ENCODE measurements around the gene CEP112. TPM values are rescaled to one million over a fixed set of nuclear protein-coding genes. Genes with fewer than 3 reads are reported as not detected.

The CEP112 gene
- total RNA-seq, 1 donor from 2014 or later = 3.8 TPM

DNA sequence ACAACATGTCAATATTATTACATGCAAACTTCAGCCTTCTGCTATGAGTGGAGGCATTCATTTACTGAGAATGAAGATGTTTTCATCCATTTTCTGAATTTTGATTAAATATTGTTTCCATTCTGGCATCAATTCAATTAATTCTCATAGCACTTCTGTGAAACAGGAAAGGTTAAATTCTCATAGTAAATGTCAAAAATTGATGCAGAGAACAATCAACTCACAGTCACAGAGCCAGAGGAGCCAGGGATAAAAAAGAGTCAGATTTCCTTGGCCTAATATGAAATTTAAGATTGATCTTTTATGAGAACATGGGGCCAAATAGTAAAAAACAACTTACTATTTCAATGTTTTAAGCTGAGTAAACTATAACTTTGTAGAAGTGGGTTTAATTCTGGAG, 446.7 kb downstream of the CEP112 start:
- no peak for ATAC-seq (ENCODE audit: low read depth)
- no peaks in the 10 kb centered on the region for H3K4me1 Mint-ChIP-seq
- H3K9me3 Mint-ChIP-seq = no peaks in the 10 kb centered on the region
- H3K27me3 Mint-ChIP-seq = no peaks in the 10 kb centered on the region
- no peak overlapping the region for H3K4me3 Mint-ChIP-seq
- intact Hi-C loops (cut with micrococcal nuclease) = no loop called here
- ChIA-PET POLR2A (no interaction called here), CTCF (no interaction called here)
- H3K36me3 Mint-ChIP-seq (ENCODE audit: low read depth) = no peaks in the 10 kb centered on the region
- DNase-seq = no peak
- TF ChIP-seq, protein P1, sequence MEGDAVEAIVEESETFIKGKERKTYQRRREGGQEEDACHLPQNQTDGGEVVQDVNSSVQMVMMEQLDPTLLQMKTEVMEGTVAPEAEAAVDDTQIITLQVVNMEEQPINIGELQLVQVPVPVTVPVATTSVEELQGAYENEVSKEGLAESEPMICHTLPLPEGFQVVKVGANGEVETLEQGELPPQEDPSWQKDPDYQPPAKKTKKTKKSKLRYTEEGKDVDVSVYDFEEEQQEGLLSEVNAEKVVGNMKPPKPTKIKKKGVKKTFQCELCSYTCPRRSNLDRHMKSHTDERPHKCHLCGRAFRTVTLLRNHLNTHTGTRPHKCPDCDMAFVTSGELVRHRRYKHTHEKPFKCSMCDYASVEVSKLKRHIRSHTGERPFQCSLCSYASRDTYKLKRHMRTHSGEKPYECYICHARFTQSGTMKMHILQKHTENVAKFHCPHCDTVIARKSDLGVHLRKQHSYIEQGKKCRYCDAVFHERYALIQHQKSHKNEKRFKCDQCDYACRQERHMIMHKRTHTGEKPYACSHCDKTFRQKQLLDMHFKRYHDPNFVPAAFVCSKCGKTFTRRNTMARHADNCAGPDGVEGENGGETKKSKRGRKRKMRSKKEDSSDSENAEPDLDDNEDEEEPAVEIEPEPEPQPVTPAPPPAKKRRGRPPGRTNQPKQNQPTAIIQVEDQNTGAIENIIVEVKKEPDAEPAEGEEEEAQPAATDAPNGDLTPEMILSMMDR (IDR thresholded peaks at IDR 0.05) = no peak
- no peak overlapping the region for H3K27ac Mint-ChIP-seq

DNA sequence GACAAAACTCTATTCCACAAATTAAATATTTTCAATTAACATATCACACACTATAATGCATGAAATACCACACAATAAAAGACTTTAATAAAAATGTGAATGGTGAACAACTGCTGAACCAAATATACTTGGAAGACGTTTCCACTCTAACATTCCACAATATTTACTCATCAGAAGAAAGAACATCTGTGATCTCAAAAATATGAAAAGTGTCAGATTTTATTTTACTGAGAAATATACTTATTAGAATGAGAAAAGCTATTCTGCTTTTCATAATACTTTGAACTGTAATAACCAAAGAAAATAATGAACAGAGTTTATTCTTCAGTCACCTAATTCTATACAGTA, 448.7 kb downstream of the CEP112 start:
- TF ChIP-seq, protein P1 (IDR thresholded peaks at IDR 0.05) = no peak
- ATAC-seq (ENCODE audit: low read depth) = no peak
- Mint-ChIP-seq H3K27ac (no peak overlapping the region), H3K27me3 (no peaks in the 10 kb centered on the region), H3K4me3 (no peak overlapping the region), H3K4me1 (no peaks in the 10 kb centered on the region), H3K9me3 (no peaks in the 10 kb centered on the region), H3K36me3 (ENCODE audit: low read depth) (no peaks in the 10 kb centered on the region)
- ChIA-PET POLR2A (no interaction called here), CTCF (no interaction called here)
- no peak for DNase-seq
- intact Hi-C loops (cut with micrococcal nuclease) = no loop called here

DNA sequence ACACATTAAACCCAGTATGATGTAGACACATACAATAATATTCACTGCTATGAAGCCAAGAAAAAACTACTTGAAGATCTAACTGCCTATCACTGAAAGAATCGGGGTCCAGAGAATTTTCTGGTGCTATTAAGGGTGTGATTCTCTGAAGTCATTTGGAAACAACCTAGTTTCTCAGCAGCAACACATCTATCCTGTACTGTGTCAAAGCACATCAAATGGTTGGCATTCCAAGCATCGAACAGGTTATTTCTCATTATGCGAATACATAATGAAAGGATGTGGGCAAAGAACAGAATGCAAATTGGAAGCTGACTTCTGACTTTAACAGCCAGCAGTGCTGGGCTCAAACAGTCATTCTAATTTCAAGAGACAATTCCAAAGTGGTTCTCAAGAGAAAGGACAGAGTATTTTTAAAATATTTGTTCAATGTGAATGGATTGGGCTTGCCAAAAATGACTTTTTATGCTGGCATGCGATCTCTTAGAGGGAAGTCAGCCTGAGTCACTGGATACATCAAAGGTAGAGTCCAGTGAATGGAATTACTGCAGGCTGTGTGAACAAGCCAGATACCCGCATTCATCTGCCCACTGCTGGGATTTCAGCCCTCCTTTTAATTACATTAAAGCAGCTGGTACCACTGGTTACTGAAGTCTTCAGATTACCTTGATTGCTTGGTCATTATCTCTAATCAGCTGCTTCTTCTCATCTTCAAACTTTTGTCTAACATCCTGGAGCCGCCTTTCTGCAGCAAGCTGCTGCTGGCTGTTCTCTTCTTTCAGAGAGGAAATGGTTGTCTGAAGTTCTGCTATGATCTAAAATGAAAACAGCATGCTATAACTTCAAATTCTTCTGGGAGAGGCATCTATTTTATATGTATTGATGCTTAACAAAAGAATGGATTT, 449.3 kb downstream of the CEP112 start:
- no peak for ATAC-seq (ENCODE audit: low read depth)
- no peak overlapping the region for H3K4me3 Mint-ChIP-seq
- TF ChIP-seq, protein P1 (IDR thresholded peaks at IDR 0.05) = no peak
- DNase-seq = no peak
- intact Hi-C loops (cut with micrococcal nuclease) = no loop called here
- H3K27me3 Mint-ChIP-seq = no peaks in the 10 kb centered on the region
- H3K36me3 Mint-ChIP-seq (ENCODE audit: low read depth) = no peaks in the 10 kb centered on the region
- no peaks in the 10 kb centered on the region for H3K4me1 Mint-ChIP-seq
- H3K27ac Mint-ChIP-seq = no peak overlapping the region
- POLR2A ChIA-PET = no interaction called here
- H3K9me3 Mint-ChIP-seq = no peaks in the 10 kb centered on the region
- CTCF ChIA-PET = no interaction called here

DNA sequence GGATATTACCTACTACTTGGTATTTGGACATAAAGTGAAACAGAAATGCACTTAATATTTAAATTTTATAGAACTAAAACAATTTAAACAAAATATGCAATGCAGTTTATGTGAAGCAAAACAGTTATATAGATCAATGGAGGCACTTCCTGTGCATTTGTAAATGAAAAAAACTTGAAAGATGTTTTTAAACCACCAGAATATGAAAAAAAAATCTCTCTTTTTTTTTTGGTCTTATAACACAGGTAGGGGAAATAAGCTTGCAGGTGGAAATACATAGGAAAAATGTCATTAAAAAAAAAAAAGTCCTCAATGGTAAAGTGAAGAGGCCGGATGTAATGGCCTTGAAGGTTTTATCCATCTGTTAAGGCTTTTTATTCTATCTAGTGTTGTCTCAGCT, 450.2 kb downstream of the CEP112 start:
- Mint-ChIP-seq H3K27me3 (no peaks in the 10 kb centered on the region), H3K9me3 (no peaks in the 10 kb centered on the region), H3K4me1 (no peaks in the 10 kb centered on the region), H3K4me3 (no peak overlapping the region), H3K27ac (no peak overlapping the region), H3K36me3 (ENCODE audit: low read depth) (no peaks in the 10 kb centered on the region)
- ChIA-PET POLR2A (no interaction called here), CTCF (no interaction called here)
- intact Hi-C loops (cut with micrococcal nuclease) = no loop called here
- ATAC-seq (ENCODE audit: low read depth) (no peak), DNase-seq (no peak)
- TF ChIP-seq, protein P1 (IDR thresholded peaks at IDR 0.05) = no peak

DNA sequence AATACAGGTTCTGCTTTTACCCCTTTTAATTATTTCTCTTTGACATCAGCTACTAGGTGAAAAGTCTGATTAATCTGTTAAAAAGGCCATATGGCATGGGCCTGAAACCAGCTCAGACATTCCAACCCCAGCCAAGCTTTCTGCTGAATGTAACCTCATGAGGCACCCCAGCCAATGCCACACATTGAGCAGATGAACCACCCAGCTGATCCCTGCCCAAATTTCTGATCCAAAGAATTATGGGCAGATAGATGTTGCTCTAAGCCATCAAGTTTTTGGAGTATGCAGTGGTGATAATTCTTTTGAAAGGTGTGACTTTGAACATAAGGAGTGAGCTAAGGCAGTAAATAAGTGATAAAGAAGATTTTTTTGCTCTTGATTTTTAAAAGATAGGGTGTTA, 452.9 kb downstream of the CEP112 start:
- no peaks in the 10 kb centered on the region for H3K27me3 Mint-ChIP-seq
- POLR2A ChIA-PET = no interaction called here
- no peaks in the 10 kb centered on the region for H3K4me1 Mint-ChIP-seq
- TF ChIP-seq, protein P1 (IDR thresholded peaks at IDR 0.05) = no peak
- no peaks in the 10 kb centered on the region for H3K9me3 Mint-ChIP-seq
- H3K4me3 Mint-ChIP-seq = no peak overlapping the region
- DNase-seq (no peak), ATAC-seq (ENCODE audit: low read depth) (no peak)
- no peaks in the 10 kb centered on the region for H3K36me3 Mint-ChIP-seq (ENCODE audit: low read depth)
- intact Hi-C loops (cut with micrococcal nuclease) = no loop called here
- H3K27ac Mint-ChIP-seq = no peak overlapping the region
- CTCF ChIA-PET = no interaction called here

Data from activated B cell treated with CpG ODN at 0.5 μM for 24 hours (primary cell).